A549 (cell line): ENCODE data around the gene DDX47. TPM values are rescaled to one million over a fixed set of nuclear protein-coding genes. Genes with fewer than 3 reads are reported as not detected.

ENCODE experiments used
- ATAC-seq, 2 experiments: fragments of 200-7000 bp in 1 of 2; fragments of >200 bp in 1 of 2; cut with Nextera tagmentation in 1 of 2; cut with Tn5 transposase in 1 of 2; 3 replicates each; pipeline versions ENCODE4 v1.8.0 to v1.9.1; 2018 to 2020; ENCODE audit warnings: mild to moderate bottlenecking in 1 of 2, moderate library complexity in 1 of 2
- CTCF ChIA-PET: fragments of 300-600 bp; sonication (Branson Sonifier 250); formaldehyde crosslinking; extraction: SDS; loops from one replicate; lab custom pipeline; 2021; ENCODE audit warnings: antibody characterized with exemption, inconsistent platforms; lab: Yijun Ruan, JAX
- POLR2A ChIA-PET: fragments of 350-600 bp; formaldehyde crosslinking; extraction: SDS; loops from one replicate; lab custom pipeline; 2021; ENCODE audit warnings: antibody characterized with exemption, inconsistent platforms; lab: Yijun Ruan, JAX
- DNase-seq, 2 experiments: peaks; one replicate each; pipeline versions ENCODE4 v3.0.0 to v3.0.0-alpha.2; 2011 to 2016; ENCODE audit warnings: low read depth in 1 of 2, low spot score in 1 of 2
- FAIRE-seq: peaks from 2 replicates; lab custom pipeline; 2011; peaks lifted over from hg19 to GRCh38; lab: Jason Lieb, UNC
- H3K27ac ChIP-seq, 2 experiments: fragments of >200 bp; sonication (Bioruptor Twin); formaldehyde crosslinking; 3 replicates each; pipeline ENCODE4 v1.5.1; 2016 to 2017
- H3K4me1 ChIP-seq: fragments of >200 bp; sonication (Bioruptor Twin); formaldehyde crosslinking; 3 replicates; pipeline ENCODE4 v1.6.1; 2016
- H3K4me2 ChIP-seq: fragments of >200 bp; sonication (Bioruptor Twin); formaldehyde crosslinking; 3 replicates; pipeline ENCODE4 v1.6.1; 2016
- H3K4me3 ChIP-seq: fragments of >200 bp; sonication (Bioruptor Twin); formaldehyde crosslinking; 3 replicates; pipeline ENCODE4 v1.5.1; 2016
- H3K9me3 ChIP-seq: fragments of >200 bp; sonication (Bioruptor Twin); formaldehyde crosslinking; 3 replicates; pipeline ENCODE4 v1.6.1; 2016
- ATOH8 ChIP-seq: fragments of 250-450 bp; sonication (Bioruptor Pico); IDR thresholded peaks from 2 replicates; pipeline ENCODE4 v1.5.0; 2020; ENCODE audit warnings: low read depth, mild to moderate bottlenecking, moderate library complexity
- BHLHE40 ChIP-seq: IDR thresholded peaks from 2 replicates; pipeline ENCODE4 v1.6.1; 2012; ENCODE audit warnings: low read depth, low read length, inconsistent platforms
- CBX8 ChIP-seq: fragments of 200-600 bp; sonication (generic); IDR thresholded peaks from 2 replicates; pipeline ENCODE4 v1.6.1; 2016
- CEBPB ChIP-seq, 2 experiments: fragments of >200 bp in 1 of 2; sonication (Bioruptor Twin) in 1 of 2; formaldehyde crosslinking in 1 of 2; IDR thresholded peaks; 2 replicates each; pipeline ENCODE4 v1.6.1; 2012 to 2016
- CHD4 ChIP-seq: fragments of 200-600 bp; sonication (generic); IDR thresholded peaks from 2 replicates; pipeline ENCODE4 v1.6.1; 2016; ENCODE audit warnings: antibody characterized with exemption, mild to moderate bottlenecking, borderline replicate concordance
- FOSL2 ChIP-seq, 2 experiments: fragments of 450-650 bp in 1 of 2; fragments of >200 bp in 1 of 2; sonication (Bioruptor Twin) in 1 of 2; formaldehyde crosslinking; IDR thresholded peaks; 2 replicates each; pipeline versions ENCODE4 v1.5.0 to v1.6.1; 2016 to 2020; ENCODE audit warnings: mild to moderate bottlenecking in 1 of 2, moderate library complexity in 1 of 2
- FOXS1 ChIP-seq: fragments of 250-450 bp; sonication (Bioruptor Pico); IDR thresholded peaks from 2 replicates; pipeline ENCODE4 v1.5.0; 2020; ENCODE audit warnings: mild to moderate bottlenecking, moderate library complexity
- HMGXB4 ChIP-seq: fragments of 250-450 bp; sonication (Bioruptor Pico); IDR thresholded peaks from 2 replicates; pipeline ENCODE4 v1.5.0; 2021; ENCODE audit warnings: mild to moderate bottlenecking, moderate library complexity, borderline replicate concordance
- JUN ChIP-seq, 2 experiments: fragments of >200 bp; sonication (Bioruptor Twin); formaldehyde crosslinking; IDR thresholded peaks; 2 replicates in 1 of 2; 3 replicates in 1 of 2; pipeline ENCODE4 v1.6.1; 2016 to 2017
- JUNB ChIP-seq: fragments of >200 bp; sonication (Bioruptor Twin); formaldehyde crosslinking; IDR thresholded peaks from 2 replicates; pipeline ENCODE4 v1.6.1; 2016
- KDM1A ChIP-seq: fragments of 200-600 bp; sonication (generic); IDR thresholded peaks from 2 replicates; pipeline ENCODE4 v1.6.1; 2016; ENCODE audit warnings: low read depth, mild to moderate bottlenecking
- MAFK ChIP-seq: fragments of 450-650 bp; IDR thresholded peaks from 2 replicates; pipeline ENCODE4 v1.6.1; 2014; ENCODE audit not compliant: partially characterized antibody
- MAX ChIP-seq: IDR thresholded peaks from 2 replicates; pipeline ENCODE4 v1.6.1; 2012
- MAZ ChIP-seq: fragments of 150-350 bp; IDR thresholded peaks from 2 replicates; pipeline ENCODE4 v1.6.1; 2014; ENCODE audit warnings: antibody characterized with exemption, low read depth, low read length, borderline replicate concordance
- NR3C1 ChIP-seq: fragments of >200 bp; sonication (Bioruptor Twin); formaldehyde crosslinking; IDR thresholded peaks from 3 replicates; pipeline ENCODE4 v1.6.1; 2017
- PBX3 ChIP-seq: IDR thresholded peaks from 2 replicates; pipeline ENCODE4 v1.6.1; 2012
- POLR2AphosphoS2 ChIP-seq: conservative IDR thresholded peaks from 2 replicates; pipeline ENCODE4 v1.6.1; 2012; ENCODE audit warnings: low read length, improper control_type of control experiment, inconsistent platforms
- RAD21 ChIP-seq, 2 experiments: fragments of >200 bp in 1 of 2; sonication (Bioruptor Twin) in 1 of 2; formaldehyde crosslinking in 1 of 2; IDR thresholded peaks in 1 of 2; conservative IDR thresholded peaks in 1 of 2; 2 replicates in 1 of 2; 3 replicates in 1 of 2; pipeline ENCODE4 v1.6.1; 2012 to 2018; ENCODE audit warnings: inconsistent platforms in 1 of 2
- RARB ChIP-seq: fragments of 250-450 bp; sonication (Bioruptor Pico); IDR thresholded peaks from 2 replicates; pipeline ENCODE4 v1.8.0; 2021; ENCODE audit warnings: mild to moderate bottlenecking, moderate library complexity
- RCOR1 ChIP-seq: fragments of 150-350 bp; IDR thresholded peaks from 2 replicates; pipeline ENCODE4 v1.6.1; 2014; ENCODE audit warnings: antibody characterized with exemption, low read length, low read depth
- REST ChIP-seq: fragments of 200-600 bp; sonication (generic); IDR thresholded peaks from 2 replicates; pipeline ENCODE4 v1.6.1; 2016; ENCODE audit warnings: antibody characterized with exemption, mild to moderate bottlenecking, moderate library complexity
- RNF2 ChIP-seq: fragments of 200-600 bp; sonication (generic); IDR thresholded peaks from 2 replicates; pipeline ENCODE4 v1.6.1; 2016; ENCODE audit warnings: low read depth, mild to moderate bottlenecking, antibody characterized with exemption, moderate library complexity, borderline replicate concordance
- SMC3 ChIP-seq: fragments of >200 bp; sonication (Bioruptor Twin); formaldehyde crosslinking; IDR thresholded peaks from 3 replicates; pipeline ENCODE4 v1.6.1; 2018; ENCODE audit warnings: inconsistent platforms
- TP53 ChIP-seq: fragments of 250-450 bp; sonication (Bioruptor Pico); IDR thresholded peaks from 2 replicates; pipeline ENCODE4 v1.5.0; 2021; ENCODE audit warnings: mild to moderate bottlenecking, moderate library complexity
- ZFP36 ChIP-seq: fragments of 450-650 bp; IDR thresholded peaks from 2 replicates; pipeline ENCODE4 v1.6.1; 2014; ENCODE audit warnings: borderline replicate concordance; ENCODE audit not compliant: partially characterized antibody
- ZNF302 ChIP-seq: fragments of 250-450 bp; sonication (Bioruptor Pico); IDR thresholded peaks from 2 replicates; pipeline ENCODE4 v1.9.0; 2021; ENCODE audit warnings: inconsistent platforms, mild to moderate bottlenecking, moderate library complexity
- WGBS: methylation state at CpG from one replicate; pipeline ENCODE4 v1.1.6; 2017; ENCODE audit errors: missing lambda C conversion rate; 5-methylcytosine and 5-hydroxymethylcytosine counted together
- polyA plus RNA-seq, 4 experiments: library from polyadenylated mRNA; depleted of rRNA in 3 of 4; stranded (reverse); fragments of >200 nt; fragmentation: RNase III in 1 of 4; extraction: RNeasy Plus Mini Kit Qiagen cat#74134 plus additional on column Dnase treatment in 1 of 4; gene quantifications; 2 replicates in 3 of 4; 3 replicates in 1 of 4; pipeline ENCODE4 v1.2.3, GENCODE V29; 2011 to 2017

Gene DDX47
- polyA plus RNA-seq, 2 of the 4 experiments (the other 2 are of a cell fraction), result 81.6 to 144 TPM

- TF ChIP-seq ATOH8 (CRISPR knock-in tag) (peak; percentile 89), NR3C1 (no peak), MAX (peak; percentile 98), CHD4 (no peak), BHLHE40 (no peak), JUN (IDR thresholded peaks at IDR 0.05) (peak; percentile 71 to 93), JUNB (no peak), MAFK (no peak), POLR2AphosphoS2 (no peak), TP53 (CRISPR knock-in tag) (peak; percentile 80), PBX3 (0 out of 2 replicates have a peak, but pooled peaks have one; percentile 10), KDM1A (no peak), CEBPB (IDR thresholded peaks at IDR 0.05) (no peak)
These were observed 26.2 kb upstream of the DDX47 start (continued) for GRCh38 chr12:12786706-12787601.

- DNase-seq, result no peak
These were observed 25.0 kb upstream of the DDX47 start for GRCh38 chr12:12788131-12788530.

More at GRCh38 chr12:12788131-12788530, 25.0 kb upstream of the DDX47 start:
- 95% methylated on average over 6 of the region's 6 CpGs for WGBS
- no peak overlapping the region for H3K4me3 ChIP-seq
- no peaks in the 10 kb centered on the region for H3K9me3 ChIP-seq
- H3K4me2 ChIP-seq, result no peak overlapping the region; the same call in 2 of the 3 replicates
- peak overlapping the region; percentile 85 to 94; a peak in 4 of 6 replicates for H3K27ac ChIP-seq
- no peak for FAIRE-seq
- POLR2A ChIA-PET, result interaction anchor here (0.5 to 1.8 kb wide), 5 partner anchors 13 to 425 kb away, joined by 3 to 13 read pairs (median 5); partner anchors contain the start of gene GPRC5A
- peaks cover 40% of the 10 kb centered on the region for H3K4me1 ChIP-seq
- peak in 1 of 2 experiments; percentile 21; a peak in 3 of 6 replicates for ATAC-seq
- TF ChIP-seq ZNF302 (no peak), TP53 (CRISPR knock-in tag) (no peak), FOXS1 (CRISPR knock-in tag) (no peak), REST (no peak), CBX8 (no peak), BHLHE40 (no peak), RNF2 (no peak), PBX3 (no peak), RARB (no peak), MAZ (no peak), HMGXB4 (CRISPR knock-in tag) (no peak), CEBPB (IDR thresholded peaks at IDR 0.05) (no peak), RCOR1 (no peak), JUN (IDR thresholded peaks at IDR 0.05) (no peak), FOSL2 (IDR thresholded peaks at IDR 0.05) (no peak), FOSL2 (CRISPR knock-in tag; IDR thresholded peaks at IDR 0.05) (no peak), SMC3 (no peak), RAD21 (conservative IDR thresholded peaks at IDR 0.05 in 1 of 2, IDR thresholded peaks at IDR 0.05 in 1 of 2) (no peak), MAFK (no peak), ZFP36 (no peak)
- CTCF ChIA-PET, result interaction anchor here (0.6 to 5.6 kb wide), 35 partner anchors 9 to 236 kb away, joined by 3 to 80 read pairs (median 4); partner anchors contain the start of genes DDX47 and GPRC5A
